ENCODE measurements around the gene SIX5.
"Not testable (repeated sequence)": the region's sequence is repeated elsewhere in the genome, so short reads cannot be mapped to it uniquely, and the experiment has no call there.

The SIX5 gene

GRCh38 chr19:45768984-45769782 is at the start of gene SIX5:
TSS of gene SIX5 (minus strand) at chr19:45769252. CDS start at chr19:45768844, 408 bp downstream.
- DNase-seq = peak; percentile 97 to 98

GRCh38 chr19:45817725-45818301 is 48.8 kb upstream of the SIX5 start:
- no peak for DNase-seq

- DNase-seq = peak; percentile 98
Measured at GRCh38 chr19:45817010-45817724, 48.1 kb upstream of the SIX5 start.

- DNase-seq = no peak
Measured at GRCh38 chr19:45816236-45817009, 47.4 kb upstream of the SIX5 start.

- DNase-seq = no peak
Measured at GRCh38 chr19:45815481-45816216, 46.6 kb upstream of the SIX5 start.

GRCh38 chr19:45814851-45815480 is 45.9 kb upstream of the SIX5 start, which contains the start of gene RSPH6A:
TSS of gene RSPH6A (minus strand) at chr19:45815308. CDS start at chr19:45815176, 132 bp downstream.
- DNase-seq = no peak

- no peak for DNase-seq
Measured at GRCh38 chr19:45814166-45814780, 45.2 kb upstream of the SIX5 start.

GRCh38 chr19:45812297-45812696 is 43.2 kb upstream of the SIX5 start:
- no peak for DNase-seq

- no peak for DNase-seq
Measured at GRCh38 chr19:45809643-45810159, 40.6 kb upstream of the SIX5 start.

- no peak for DNase-seq
Measured at GRCh38 chr19:45805719-45806118, 36.7 kb upstream of the SIX5 start.

- DNase-seq = no peak
Measured at GRCh38 chr19:45804959-45805230, 35.8 kb upstream of the SIX5 start.

GRCh38 chr19:45804140-45804958 is 35.3 kb upstream of the SIX5 start:
- DNase-seq = no peak

GRCh38 chr19:45801603-45802175 is 32.6 kb upstream of the SIX5 start:
- DNase-seq = no peak

GRCh38 chr19:45800070-45800553 is 31.1 kb upstream of the SIX5 start:
- DNase-seq = no peak

- DNase-seq = not testable (repeated sequence)
Measured at GRCh38 chr19:45799541-45799940, 30.5 kb upstream of the SIX5 start.

GRCh38 chr19:45798995-45799517 is 30.0 kb upstream of the SIX5 start:
- DNase-seq = peak; percentile 71 to 77

GRCh38 chr19:45794627-45795026 is 25.6 kb upstream of the SIX5 start:
- DNase-seq = no peak

GRCh38 chr19:45793876-45794275 is 24.8 kb upstream of the SIX5 start:
- no peak for DNase-seq

GRCh38 chr19:45793178-45793564 is 24.1 kb upstream of the SIX5 start:
- DNase-seq = no peak
